MG63 (cell line): ENCODE measurements around the gene FAM78A. TPM values are rescaled to one million over a fixed set of nuclear protein-coding genes. Genes with fewer than 3 reads are reported as not detected.

Experiments used
- DNase-seq: peaks from one replicate; pipeline ENCODE4 v3.0.0-alpha.2; 2020
- H3K27me3 ChIP-seq: fragments of 250-450 bp; sonication (Bioruptor Pico); 2 replicates; pipeline ENCODE4 v1.5.1; 2020; ENCODE audit warnings: mild to moderate bottlenecking, moderate library complexity
- H3K36me3 ChIP-seq: fragments of 250-450 bp; sonication (Bioruptor Pico); 2 replicates; pipeline ENCODE4 v1.5.1; 2020; ENCODE audit warnings: mild to moderate bottlenecking, moderate library complexity
- H3K4me3 ChIP-seq: fragments of 250-450 bp; sonication (Bioruptor Pico); 2 replicates; pipeline ENCODE4 v1.5.1; 2020; ENCODE audit warnings: mild to moderate bottlenecking, moderate library complexity
- H3K9me3 ChIP-seq: fragments of 250-450 bp; sonication (Bioruptor Pico); 2 replicates; pipeline ENCODE4 v1.5.1; 2020; ENCODE audit warnings: mild to moderate bottlenecking, moderate library complexity
- total RNA-seq: library from RNA; depleted of rRNA; stranded (reverse); fragments of >200 nt; shearing (Covaris generic); gene quantifications from 2 replicates; pipeline ENCODE4 v1.2.3, GENCODE V29; 2014; ENCODE audit warnings: low replicate concordance

FAM78A gene
- total RNA-seq, 1 experiment from 2014 or later = 0.82 TPM

GRCh38 chr9:131290036-131290766, 13.9 kb upstream of the FAM78A start:
- Histone ChIP-seq H3K9me3 (no peaks in the 10 kb centered on the region), H3K4me3 (peak overlapping the region; percentile 56), H3K27me3 (no peaks in the 10 kb centered on the region), H3K36me3 (no peaks in the 10 kb centered on the region)
- peak; percentile 31 for DNase-seq

- Histone ChIP-seq H3K9me3 (no peaks in the 10 kb centered on the region), H3K36me3 (no peaks in the 10 kb centered on the region), H3K27me3 (no peaks in the 10 kb centered on the region), H3K4me3 (peak within 1 kb of the TSS; percentile 56)
- DNase-seq = peak; percentile 79
These were observed 13.2 kb upstream of the FAM78A start, which contains the start of gene PLPP7 for GRCh38 chr9:131289301-131290035. PLPP7 (plus strand) TSS chr9:131289723; CDS start chr9:131289998, 275 bp downstream.

- no peak for DNase-seq
- no peaks in the 10 kb centered on the region for H3K36me3 ChIP-seq
- H3K27me3 ChIP-seq = peaks cover 1% of the 10 kb centered on the region
- no peak overlapping the region for H3K4me3 ChIP-seq
- no peaks in the 10 kb centered on the region for H3K9me3 ChIP-seq
These were observed 11.9 kb upstream of the FAM78A start for GRCh38 chr9:131288217-131288616.

- H3K27me3 ChIP-seq = peaks cover 4% of the 10 kb centered on the region
- H3K9me3 ChIP-seq = no peaks in the 10 kb centered on the region
- no peaks in the 10 kb centered on the region for H3K36me3 ChIP-seq
- H3K4me3 ChIP-seq = no peak overlapping the region
- DNase-seq = no peak
These were observed 11.0 kb upstream of the FAM78A start for GRCh38 chr9:131287359-131287758.

GRCh38 chr9:131284856-131285255, 8.5 kb upstream of the FAM78A start:
- H3K36me3 ChIP-seq = no peaks in the 10 kb centered on the region

GRCh38 chr9:131282688-131283422, 6.5 kb upstream of the FAM78A start:
- Histone ChIP-seq H3K27me3 (peaks cover 7% of the 10 kb centered on the region), H3K36me3 (no peaks in the 10 kb centered on the region), H3K4me3 (no peak overlapping the region), H3K9me3 (no peaks in the 10 kb centered on the region)
- peak; percentile 36 for DNase-seq

More at GRCh38 chr9:131284856-131285255, 8.5 kb upstream of the FAM78A start:
- Histone ChIP-seq H3K27me3 (peaks cover 7% of the 10 kb centered on the region), H3K4me3 (no peak overlapping the region), H3K9me3 (no peaks in the 10 kb centered on the region)
- DNase-seq = no peak

- H3K36me3 ChIP-seq = no peaks in the 10 kb centered on the region
- DNase-seq = no peak
- peaks cover 7% of the 10 kb centered on the region for H3K27me3 ChIP-seq
- H3K9me3 ChIP-seq = no peaks in the 10 kb centered on the region
- H3K4me3 ChIP-seq = no peak overlapping the region
These were observed 5.9 kb upstream of the FAM78A start for GRCh38 chr9:131282175-131282574.

- Histone ChIP-seq H3K36me3 (no peaks in the 10 kb centered on the region), H3K9me3 (no peaks in the 10 kb centered on the region), H3K27me3 (peaks cover 7% of the 10 kb centered on the region), H3K4me3 (no peak overlapping the region)
- DNase-seq = no peak
These were observed 5.0 kb upstream of the FAM78A start for GRCh38 chr9:131281119-131281965.

GRCh38 chr9:131280660-131281059, 4.3 kb upstream of the FAM78A start:
- Histone ChIP-seq H3K36me3 (no peaks in the 10 kb centered on the region), H3K4me3 (no peak overlapping the region), H3K27me3 (peaks cover 7% of the 10 kb centered on the region), H3K9me3 (no peaks in the 10 kb centered on the region)
- no peak for DNase-seq

- no peaks in the 10 kb centered on the region for H3K9me3 ChIP-seq
- H3K36me3 ChIP-seq = no peaks in the 10 kb centered on the region
- peaks cover 7% of the 10 kb centered on the region for H3K27me3 ChIP-seq
- H3K4me3 ChIP-seq = no peak overlapping the region
- DNase-seq = no peak
These were observed 3.7 kb upstream of the FAM78A start for GRCh38 chr9:131279863-131280570.

- H3K9me3 ChIP-seq = no peaks in the 10 kb centered on the region
- H3K36me3 ChIP-seq = no peaks in the 10 kb centered on the region
- peaks cover 7% of the 10 kb centered on the region for H3K27me3 ChIP-seq
- H3K4me3 ChIP-seq = no peak overlapping the region
- no peak for DNase-seq
These were observed 3.0 kb upstream of the FAM78A start for GRCh38 chr9:131279196-131279862.

GRCh38 chr9:131278702-131279111, 2.4 kb upstream of the FAM78A start:
- no peak for DNase-seq
- H3K27me3 ChIP-seq = peaks cover 7% of the 10 kb centered on the region

GRCh38 chr9:131277910-131278701, 1.8 kb upstream of the FAM78A start:
- peak; percentile 81 for DNase-seq
- Histone ChIP-seq H3K4me3 (peak overlapping the region; percentile 39), H3K9me3 (no peaks in the 10 kb centered on the region), H3K27me3 (peaks cover 5% of the 10 kb centered on the region), H3K36me3 (no peaks in the 10 kb centered on the region)

More at GRCh38 chr9:131278702-131279111, 2.4 kb upstream of the FAM78A start:
- Histone ChIP-seq H3K4me3 (no peak overlapping the region), H3K36me3 (no peaks in the 10 kb centered on the region), H3K9me3 (no peaks in the 10 kb centered on the region)

- H3K36me3 ChIP-seq = no peaks in the 10 kb centered on the region
- H3K27me3 ChIP-seq = peaks cover 3% of the 10 kb centered on the region; the same call in 1 of the 2 replicates
- no peak for DNase-seq
- no peaks in the 10 kb centered on the region for H3K9me3 ChIP-seq
- H3K4me3 ChIP-seq = peak overlapping the region; percentile 34; the same call in 1 of the 2 replicates
These were observed 1.1 kb upstream of the FAM78A start for GRCh38 chr9:131277287-131277909.
